Amygdala (tissue), 56 donors: Measurements from ENCODE around the gene CPLX1.
"Not testable (repeated sequence)": the region's sequence is repeated elsewhere in the genome, so short reads cannot be mapped to it uniquely, and the experiment has no call there.

Experiments
- DNase-seq, 56 donors: peaks; one replicate each; lab custom pipeline; 2025; lab: John Stamatoyannopoulos, UW

Gene CPLX1

GRCh38 chr4:781493-782216 is 44.3 kb downstream of the CPLX1 start:
- peak; percentile 64 to 100 (median 98) for DNase-seq

GRCh38 chr4:780716-781492 is 45.0 kb downstream of the CPLX1 start:
- no peak for DNase-seq

GRCh38 chr4:780255-780654 is 45.7 kb downstream of the CPLX1 start:
- not testable (repeated sequence) for DNase-seq

GRCh38 chr4:779555-779954 is 46.4 kb downstream of the CPLX1 start:
- no peak for DNase-seq

GRCh38 chr4:777520-778262 is 48.2 kb downstream of the CPLX1 start:
- no peak for DNase-seq

GRCh38 chr4:776743-777441 is 49.0 kb downstream of the CPLX1 start:
- DNase-seq, result no peak

GRCh38 chr4:775485-775884 is 50.4 kb downstream of the CPLX1 start:
- DNase-seq, result not testable (repeated sequence)

GRCh38 chr4:774419-775092 is 51.4 kb downstream of the CPLX1 start:
- not testable (repeated sequence) for DNase-seq

GRCh38 chr4:773214-773613 is 52.7 kb downstream of the CPLX1 start:
- no peak for DNase-seq

GRCh38 chr4:772776-773175 is 53.2 kb downstream of the CPLX1 start:
- DNase-seq, result no peak

- no peak for DNase-seq
Observed at GRCh38 chr4:772118-772517, 53.8 kb downstream of the CPLX1 start.

GRCh38 chr4:771464-771863 is 54.5 kb downstream of the CPLX1 start:
- no peak for DNase-seq

GRCh38 chr4:770022-770421 is 55.9 kb downstream of the CPLX1 start:
- DNase-seq, result no peak

GRCh38 chr4:769511-769910 is 56.4 kb downstream of the CPLX1 start:
- no peak for DNase-seq

GRCh38 chr4:768995-769394 is 56.9 kb downstream of the CPLX1 start:
- peak in 11 of 56 donors; percentile 23 to 55 (median 36) for DNase-seq

- no peak for DNase-seq
Observed at GRCh38 chr4:768076-768475, 57.9 kb downstream of the CPLX1 start.

- no peak for DNase-seq
Observed at GRCh38 chr4:766559-767283, 59.2 kb downstream of the CPLX1 start.

- DNase-seq, result peak in 1 of 56 donors; percentile 22
Observed at GRCh38 chr4:766152-766515, 59.8 kb downstream of the CPLX1 start.

GRCh38 chr4:764405-765169 is 61.3 kb downstream of the CPLX1 start:
- no peak for DNase-seq
